DMS 273 (cell line): ENCODE measurements around the gene PAX8.
"Not testable (repeated sequence)": the region's sequence is repeated elsewhere in the genome, so short reads cannot be mapped to it uniquely, and the experiment has no call there.

Source experiments
- DNase-seq: peaks from one replicate; lab custom pipeline; 2025; ENCODE audit not compliant: unreplicated experiment; lab: John Stamatoyannopoulos, UW

PAX8 gene

GRCh38 chr2:113291191-113291590, 12.5 kb upstream of the PAX8 start:
- DNase-seq = peak; percentile 38

- not testable (repeated sequence) for DNase-seq
Observed at GRCh38 chr2:113288674-113289149, 10.0 kb upstream of the PAX8 start.

- DNase-seq = not testable (repeated sequence)
Observed at GRCh38 chr2:113288117-113288673, 9.5 kb upstream of the PAX8 start.

- DNase-seq = no peak
Observed at GRCh38 chr2:113285816-113286215, 7.1 kb upstream of the PAX8 start.

- DNase-seq = not testable (repeated sequence)
Observed at GRCh38 chr2:113284999-113285398, 6.3 kb upstream of the PAX8 start.

- no peak for DNase-seq
Observed at GRCh38 chr2:113284476-113284875, 5.8 kb upstream of the PAX8 start.

GRCh38 chr2:113283704-113284284, 5.1 kb upstream of the PAX8 start:
- DNase-seq = peak; percentile 36

- peak; percentile 65 for DNase-seq
Observed at GRCh38 chr2:113282747-113283533, 4.2 kb upstream of the PAX8 start.

GRCh38 chr2:113281910-113282746, 3.4 kb upstream of the PAX8 start:
- DNase-seq = no peak

GRCh38 chr2:113278073-113278741, 514 bp downstream of the PAX8 start:
- no peak for DNase-seq

- DNase-seq = no peak
Observed at GRCh38 chr2:113277474-113278072, 1.1 kb downstream of the PAX8 start.

- DNase-seq = no peak
Observed at GRCh38 chr2:113276761-113277425, 1.8 kb downstream of the PAX8 start.

GRCh38 chr2:113276216-113276760, 2.4 kb downstream of the PAX8 start:
- no peak for DNase-seq

GRCh38 chr2:113275556-113276215, 3.0 kb downstream of the PAX8 start:
- no peak for DNase-seq

- DNase-seq = no peak
Observed at GRCh38 chr2:113274432-113274831, 4.3 kb downstream of the PAX8 start.

GRCh38 chr2:113273981-113274380, 4.7 kb downstream of the PAX8 start:
- DNase-seq = no peak

- DNase-seq = peak; percentile 55
Observed at GRCh38 chr2:113273027-113273551, 5.6 kb downstream of the PAX8 start.

GRCh38 chr2:113272477-113272876, 6.2 kb downstream of the PAX8 start:
- no peak for DNase-seq
